OCI-LY1 (cell line): ENCODE results near the gene KIRREL3.
"Not testable (repeated sequence)": the region's sequence is repeated elsewhere in the genome, so short reads cannot be mapped to it uniquely, and the experiment has no call there.

Source experiments
- CTCF ChIP-seq: fragments of 200-600 bp; sonication (generic), shearing (Covaris generic); IDR thresholded peaks from 2 replicates; pipeline ENCODE4 v1.5.1; 2017; ENCODE audit warnings: mild to moderate bottlenecking, antibody characterized with exemption, low read length, moderate library complexity, mixed read lengths
- EZH2 ChIP-seq: fragments of 200-600 bp; sonication (generic), shearing (Covaris generic); IDR thresholded peaks from 2 replicates; pipeline ENCODE4 v1.8.0; 2017; ENCODE audit warnings: borderline replicate concordance, mixed run types, mild to moderate bottlenecking, antibody characterized with exemption, low read length, moderate library complexity, mixed read lengths

- not testable (repeated sequence) for TF ChIP-seq CTCF, EZH2
Measured at GRCh38 chr11:126381960-126382359, 618.6 kb downstream of the KIRREL3 start.
